Stimulated activated naive CD8-positive, alpha-beta T cell treated with anti-CD3 and anti-CD28 coated beads, Interleukin-15, Interleukin-2, amounts not matched to agents 100 ng/mL and 50 ng/mL, for 24 hours (primary cell): Measurements from ENCODE around the gene NFIX.

Experiments
- H3K27ac Mint-ChIP-seq: one replicate; pipeline ENCODE4 v1.8.0; 2021; ENCODE audit warnings: mild to moderate bottlenecking, mixed read lengths
- H3K27me3 Mint-ChIP-seq: one replicate; pipeline ENCODE4 v1.8.0; 2021; ENCODE audit warnings: mixed read lengths
- H3K36me3 Mint-ChIP-seq: one replicate; pipeline ENCODE4 v1.8.0; 2021; ENCODE audit warnings: low read depth, mixed read lengths
- H3K4me1 Mint-ChIP-seq: one replicate; pipeline ENCODE4 v1.8.0; 2021; ENCODE audit warnings: low read depth, mixed read lengths
- H3K4me3 Mint-ChIP-seq: one replicate; pipeline ENCODE4 v1.8.0; 2021; ENCODE audit warnings: mild to moderate bottlenecking, mixed read lengths
- H3K9me3 Mint-ChIP-seq: one replicate; pipeline ENCODE4 v1.8.0; 2021; ENCODE audit warnings: mixed read lengths

NFIX gene

GRCh38 chr19:12993562-12993961, 1.7 kb upstream of the NFIX start:
- H3K27ac Mint-ChIP-seq = peak overlapping the region; percentile 34
- peaks cover 7% of the 10 kb centered on the region for H3K4me1 Mint-ChIP-seq
- no peaks in the 10 kb centered on the region for H3K9me3 Mint-ChIP-seq
- H3K4me3 Mint-ChIP-seq = no peak overlapping the region
- peaks cover under 1% of the 10 kb centered on the region for H3K36me3 Mint-ChIP-seq
- peaks cover 10% of the 10 kb centered on the region for H3K27me3 Mint-ChIP-seq

GRCh38 chr19:12995596-12996405, 526 bp downstream of the NFIX start:
- no peaks in the 10 kb centered on the region for H3K9me3 Mint-ChIP-seq
- H3K27me3 Mint-ChIP-seq = peaks cover 10% of the 10 kb centered on the region
- H3K4me1 Mint-ChIP-seq = peaks cover 7% of the 10 kb centered on the region
- H3K4me3 Mint-ChIP-seq = peak overlapping the region; percentile 82
- H3K36me3 Mint-ChIP-seq = peaks cover 4% of the 10 kb centered on the region
- peak overlapping the region; percentile 72 for H3K27ac Mint-ChIP-seq

GRCh38 chr19:12996406-12997094, 1.3 kb downstream of the NFIX start:
- peaks cover 10% of the 10 kb centered on the region for H3K27me3 Mint-ChIP-seq
- peak overlapping the region; percentile 56 for H3K4me3 Mint-ChIP-seq
- H3K9me3 Mint-ChIP-seq = no peaks in the 10 kb centered on the region
- no peak overlapping the region for H3K27ac Mint-ChIP-seq
- H3K36me3 Mint-ChIP-seq = peaks cover 4% of the 10 kb centered on the region
- H3K4me1 Mint-ChIP-seq = peaks cover 7% of the 10 kb centered on the region

- H3K9me3 Mint-ChIP-seq = no peaks in the 10 kb centered on the region
- H3K27ac Mint-ChIP-seq = no peak overlapping the region
- peaks cover 10% of the 10 kb centered on the region for H3K27me3 Mint-ChIP-seq
- peaks cover 4% of the 10 kb centered on the region for H3K36me3 Mint-ChIP-seq
- peaks cover 7% of the 10 kb centered on the region for H3K4me1 Mint-ChIP-seq
- peak overlapping the region; percentile 56 for H3K4me3 Mint-ChIP-seq
Measured at GRCh38 chr19:12997179-12997966, 2.1 kb downstream of the NFIX start.

GRCh38 chr19:12997967-12998940, 3.0 kb downstream of the NFIX start:
- Mint-ChIP-seq H3K27me3 (peaks cover 10% of the 10 kb centered on the region), H3K4me1 (peaks cover 7% of the 10 kb centered on the region), H3K4me3 (no peak overlapping the region), H3K9me3 (no peaks in the 10 kb centered on the region), H3K36me3 (peaks cover 4% of the 10 kb centered on the region), H3K27ac (no peak overlapping the region)

GRCh38 chr19:13001166-13001501, 5.9 kb downstream of the NFIX start:
- Mint-ChIP-seq H3K36me3 (peaks cover 4% of the 10 kb centered on the region), H3K27ac (no peak overlapping the region), H3K9me3 (no peaks in the 10 kb centered on the region), H3K4me3 (no peak overlapping the region), H3K27me3 (no peaks in the 10 kb centered on the region), H3K4me1 (no peaks in the 10 kb centered on the region)

- Mint-ChIP-seq H3K27ac (no peak overlapping the region), H3K27me3 (no peaks in the 10 kb centered on the region), H3K4me3 (no peak overlapping the region), H3K36me3 (peaks cover 4% of the 10 kb centered on the region), H3K4me1 (no peaks in the 10 kb centered on the region), H3K9me3 (no peaks in the 10 kb centered on the region)
Measured at GRCh38 chr19:13001502-13002165, 6.4 kb downstream of the NFIX start.

- Mint-ChIP-seq H3K36me3 (peaks cover 4% of the 10 kb centered on the region), H3K27ac (no peak overlapping the region), H3K9me3 (no peaks in the 10 kb centered on the region), H3K4me3 (no peak overlapping the region), H3K27me3 (no peaks in the 10 kb centered on the region), H3K4me1 (no peaks in the 10 kb centered on the region)
Measured at GRCh38 chr19:13002166-13002898, 7.1 kb downstream of the NFIX start.

GRCh38 chr19:13003081-13003480, 7.8 kb downstream of the NFIX start:
- Mint-ChIP-seq H3K4me1 (no peaks in the 10 kb centered on the region), H3K9me3 (no peaks in the 10 kb centered on the region), H3K4me3 (no peak overlapping the region), H3K36me3 (peaks cover 4% of the 10 kb centered on the region), H3K27ac (peak overlapping the region; percentile 11), H3K27me3 (no peaks in the 10 kb centered on the region)

- peaks cover 4% of the 10 kb centered on the region for H3K27me3 Mint-ChIP-seq
- no peak overlapping the region for H3K4me3 Mint-ChIP-seq
- H3K4me1 Mint-ChIP-seq = no peaks in the 10 kb centered on the region
- no peaks in the 10 kb centered on the region for H3K9me3 Mint-ChIP-seq
- no peak overlapping the region for H3K27ac Mint-ChIP-seq
- H3K36me3 Mint-ChIP-seq = no peaks in the 10 kb centered on the region
Measured at GRCh38 chr19:13004273-13004672, 9.0 kb downstream of the NFIX start.

- no peak overlapping the region for H3K27ac Mint-ChIP-seq
- peaks cover 8% of the 10 kb centered on the region for H3K27me3 Mint-ChIP-seq
Measured at GRCh38 chr19:13005253-13005652, 10.0 kb downstream of the NFIX start.

GRCh38 chr19:13005861-13006370, 10.6 kb downstream of the NFIX start:
- no peaks in the 10 kb centered on the region for H3K9me3 Mint-ChIP-seq
- no peaks in the 10 kb centered on the region for H3K4me1 Mint-ChIP-seq
- H3K27me3 Mint-ChIP-seq = peaks cover 14% of the 10 kb centered on the region
- H3K4me3 Mint-ChIP-seq = no peak overlapping the region
- H3K36me3 Mint-ChIP-seq = no peaks in the 10 kb centered on the region
- H3K27ac Mint-ChIP-seq = no peak overlapping the region

More at GRCh38 chr19:13005253-13005652, 10.0 kb downstream of the NFIX start:
- Mint-ChIP-seq H3K9me3 (no peaks in the 10 kb centered on the region), H3K4me3 (no peak overlapping the region), H3K36me3 (no peaks in the 10 kb centered on the region), H3K4me1 (no peaks in the 10 kb centered on the region)
